Neural crest cell (in vitro differentiated cells): ENCODE data around the gene LINGO1. TPM values are rescaled to one million over a fixed set of nuclear protein-coding genes. Genes with fewer than 3 reads are reported as not detected.
A peak's percentile ranks its signal among the peaks of the same experiment; 100 is the strongest.

Source experiments
- DNase-seq: peaks from one replicate; pipeline ENCODE4 v3.0.0; 2021; ENCODE audit warnings: low read depth, mixed read lengths, low spot score
- H3K27ac Mint-ChIP-seq: one replicate; pipeline ENCODE4 v1.8.0; 2021; ENCODE audit warnings: mild to moderate bottlenecking, mixed read lengths; ENCODE audit not compliant: unreplicated experiment
- H3K27me3 Mint-ChIP-seq: 2 replicates; pipeline ENCODE4 v1.8.0; 2021; ENCODE audit warnings: low read depth, mild to moderate bottlenecking, mixed read lengths
- H3K36me3 Mint-ChIP-seq: 2 replicates; pipeline ENCODE4 v1.8.0; 2021; ENCODE audit warnings: low read depth, mild to moderate bottlenecking, mixed read lengths
- H3K4me1 Mint-ChIP-seq: 2 replicates; pipeline ENCODE4 v1.8.0; 2021; ENCODE audit warnings: mixed read lengths
- H3K4me3 Mint-ChIP-seq: one replicate; pipeline ENCODE4 v1.8.0; 2021; ENCODE audit warnings: mild to moderate bottlenecking, mixed read lengths
- H3K9me3 Mint-ChIP-seq: 2 replicates; pipeline ENCODE4 v1.8.0; 2021; ENCODE audit warnings: mixed read lengths
- CTCF ChIP-seq: fragments of 200-600 bp; sonication (generic); conservative IDR thresholded peaks from 2 replicates; pipeline ENCODE4 v1.5.0; 2021; ENCODE audit warnings: antibody characterized with exemption, mild to moderate bottlenecking
- total RNA-seq: library from RNA; stranded (reverse); gene quantifications from 2 replicates; pipeline ENCODE4 v1.2.1, GENCODE V29; 2021

Gene LINGO1
- total RNA-seq, 1 donor from 2014 or later = 31.0 TPM

GRCh38 chr15:77619883-77620282, 12.8 kb downstream of the LINGO1 start:
- Mint-ChIP-seq H3K27ac (no peak overlapping the region), H3K36me3 (peaks cover 5% of the 10 kb centered on the region), H3K9me3 (no peaks in the 10 kb centered on the region), H3K4me3 (no peak overlapping the region), H3K4me1 (peaks cover 32% of the 10 kb centered on the region), H3K27me3 (no peaks in the 10 kb centered on the region)
- DNase-seq = no peak
- no peak for TF ChIP-seq CTCF

GRCh38 chr15:77617476-77618230, 15.1 kb downstream of the LINGO1 start:
- Mint-ChIP-seq H3K4me3 (no peak overlapping the region), H3K27ac (peak overlapping the region; percentile 69), H3K36me3 (peaks cover 4% of the 10 kb centered on the region), H3K4me1 (peaks cover 16% of the 10 kb centered on the region), H3K9me3 (no peaks in the 10 kb centered on the region), H3K27me3 (no peaks in the 10 kb centered on the region)
- peak; percentile 56 for TF ChIP-seq CTCF
- no peak for DNase-seq

- DNase-seq = no peak
- Mint-ChIP-seq H3K9me3 (no peaks in the 10 kb centered on the region), H3K4me3 (no peak overlapping the region), H3K4me1 (peaks cover 13% of the 10 kb centered on the region), H3K27ac (no peak overlapping the region), H3K27me3 (no peaks in the 10 kb centered on the region), H3K36me3 (peaks cover 4% of the 10 kb centered on the region)
- no peak for TF ChIP-seq CTCF
These were observed 16.6 kb downstream of the LINGO1 start for GRCh38 chr15:77616072-77616471.

- peaks cover 17% of the 10 kb centered on the region for H3K4me1 Mint-ChIP-seq
- TF ChIP-seq CTCF = no peak
- no peak for DNase-seq
- H3K4me3 Mint-ChIP-seq = no peak overlapping the region
- peaks cover 4% of the 10 kb centered on the region for H3K36me3 Mint-ChIP-seq
- no peak overlapping the region for H3K27ac Mint-ChIP-seq
- H3K9me3 Mint-ChIP-seq = no peaks in the 10 kb centered on the region
- no peaks in the 10 kb centered on the region for H3K27me3 Mint-ChIP-seq
These were observed 17.2 kb downstream of the LINGO1 start for GRCh38 chr15:77615472-77615871.

GRCh38 chr15:77614251-77614806, 18.4 kb downstream of the LINGO1 start:
- Mint-ChIP-seq H3K27me3 (no peaks in the 10 kb centered on the region), H3K9me3 (no peaks in the 10 kb centered on the region), H3K4me3 (no peak overlapping the region), H3K27ac (no peak overlapping the region), H3K4me1 (peaks cover 28% of the 10 kb centered on the region), H3K36me3 (peaks cover 4% of the 10 kb centered on the region)
- no peak for TF ChIP-seq CTCF
- no peak for DNase-seq
